NCI-H2196 treated with DMSO at 0.1 percent for 48 hours (cell line): Measurements from ENCODE around the gene OR5H14.
"Not testable (repeated sequence)": the region's sequence is repeated elsewhere in the genome, so short reads cannot be mapped to it uniquely, and the experiment has no call there.

Source experiments
- DNase-seq: peaks from one replicate; lab custom pipeline; 2025; ENCODE audit not compliant: unreplicated experiment; lab: John Stamatoyannopoulos, UW

Gene OR5H14

GRCh38 chr3:98196293-98196692 is 49.0 kb downstream of the OR5H14 start:
- not testable (repeated sequence) for DNase-seq

- no peak for DNase-seq
Observed at GRCh38 chr3:98199020-98199419, 51.7 kb downstream of the OR5H14 start.
